Measurements from ENCODE around the gene CFAP251. TPM values are rescaled to one million over a fixed set of nuclear protein-coding genes. Genes with fewer than 3 reads are reported as not detected.
A peak's percentile ranks its signal among the peaks of the same experiment; 100 is the strongest.

The CFAP251 gene
- polyA plus RNA-seq, 3 donors: 0.08 to 0.17 TPM; not detected in 1

GRCh38 chr12:121963341-121964018 lies 45.1 kb downstream of the CFAP251 start:
- Histone ChIP-seq H3K79me2 (ENCODE audit: insufficient read depth, low read length) (no peaks in the 10 kb centered on the region), H3K4me1 (ENCODE audit: control insufficient read depth in 1 of 2, insufficient read depth in 2 of 2, low read length in 2 of 2) (peaks cover 3 to 6% of the 10 kb centered on the region in 2 donors), H3K9ac (ENCODE audit: insufficient read depth, low read length, poor library complexity, severe bottlenecking) (no peak overlapping the region), H4K20me1 (ENCODE audit: insufficient read depth, low read length) (no peaks in the 10 kb centered on the region), H2AFZ (ENCODE audit: insufficient read depth, low read depth, low read length, poor library complexity, severe bottlenecking) (no peak overlapping the region), H3K4me2 (replicated peaks; ENCODE audit: extremely low read depth, low read length, poor library complexity, severe bottlenecking) (no peak overlapping the region), H3K36me3 (replicated peaks in 1 of 2; ENCODE audit: control insufficient read depth in 1 of 2, insufficient read depth in 2 of 2, low read length in 2 of 2) (no peaks in the 10 kb centered on the region), H3K4me3 (replicated peaks in 1 of 3; ENCODE audit: low read depth in 2 of 3, low read length in 3 of 3) (no peak overlapping the region), H3K27ac (ENCODE audit: low read depth in 1 of 2, low read length in 2 of 2) (no peak overlapping the region), H3K27me3 (ENCODE audit: control insufficient read depth in 2 of 2, insufficient read depth in 2 of 2, low read length in 2 of 2) (no peaks in the 10 kb centered on the region), H3K9me3 (replicated peaks in 1 of 2; ENCODE audit: control insufficient read depth in 1 of 2, insufficient read depth in 1 of 2, low read length in 2 of 2) (no peaks in the 10 kb centered on the region)
- TF ChIP-seq CTCF (IDR thresholded peaks at IDR 0.05): no peak
- DNase-seq: no peak
- Mint-ChIP-seq H3K9me3 (peaks cover 0 to 1% (median 0%) of the 10 kb centered on the region in 7 donors), H3K36me3 (no peaks in the 10 kb centered on the region), H3K4me3 (no peak overlapping the region), H3K27ac (no peak overlapping the region), H3K4me1 (peaks cover 4% of the 10 kb centered on the region), H3K27me3 (ENCODE audit: low read depth in 3 of 3) (peaks cover 0 to 8% (median 1%) of the 10 kb centered on the region in 3 donors)
- WGBS (ENCODE audit: insufficient coverage): 96% methylated on average over 8 of the region's 15 CpGs
- intact Hi-C loops (cut with micrococcal nuclease): no loop called here

DNA sequence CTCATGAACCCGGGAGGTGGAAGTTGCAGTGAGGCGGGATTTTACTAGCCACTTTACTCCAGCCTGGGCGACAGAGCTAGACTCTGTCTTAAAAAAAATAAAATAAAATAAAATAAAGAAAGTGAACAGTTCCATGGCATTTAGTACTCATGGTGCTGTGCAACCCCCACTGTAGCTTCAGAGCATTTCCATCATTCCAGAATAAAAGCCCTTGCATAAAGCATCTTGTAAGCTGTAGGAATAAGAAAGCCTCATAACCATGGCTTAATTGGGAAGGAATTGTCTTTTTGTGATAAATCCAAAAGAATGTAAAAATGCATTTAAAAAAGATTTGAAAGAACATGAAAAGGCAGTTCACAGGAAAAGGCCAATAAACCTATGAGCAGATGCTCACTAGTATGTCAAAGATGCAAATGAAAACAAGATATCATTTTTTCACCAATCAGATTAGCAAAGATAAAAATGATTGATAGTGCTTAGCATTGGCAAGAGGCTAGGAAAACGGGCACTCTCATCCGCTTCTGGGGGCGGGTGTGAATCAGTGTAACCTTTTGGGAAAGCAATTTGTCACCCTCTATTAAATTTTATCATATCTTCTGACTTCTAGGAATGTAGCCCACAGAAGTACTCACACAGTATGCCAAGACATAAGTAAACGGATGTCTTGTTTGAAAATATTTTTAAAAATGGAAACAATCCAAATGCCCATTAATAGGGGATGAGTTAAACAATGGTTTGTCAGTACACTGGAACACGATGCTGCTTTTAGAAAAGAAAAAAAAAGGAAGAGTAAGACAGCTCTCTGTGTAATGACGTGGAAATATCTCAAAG lies 46.6 kb downstream of the CFAP251 start:
- DNase-seq: no peak
- Mint-ChIP-seq H3K27me3 (ENCODE audit: low read depth in 3 of 3) (peaks cover 0 to 8% (median 1%) of the 10 kb centered on the region in 3 donors), H3K4me3 (no peak overlapping the region), H3K27ac (peak overlapping the region in 1 of 7 donors; percentile 27), H3K9me3 (peaks cover 0 to 1% (median 0%) of the 10 kb centered on the region in 7 donors), H3K36me3 (no peaks in the 10 kb centered on the region), H3K4me1 (peaks cover 17% of the 10 kb centered on the region)
- H3K4me1 ChIP-seq (ENCODE audit: control insufficient read depth in 1 of 2, insufficient read depth in 2 of 2, low read length in 2 of 2): peaks cover 13 to 18% of the 10 kb centered on the region in 2 donors
- H3K36me3 ChIP-seq (replicated peaks in 1 of 2; ENCODE audit: control insufficient read depth in 1 of 2, insufficient read depth in 2 of 2, low read length in 2 of 2): no peaks in the 10 kb centered on the region
- no peaks in the 10 kb centered on the region for H3K9me3 ChIP-seq (replicated peaks in 1 of 2; ENCODE audit: control insufficient read depth in 1 of 2, insufficient read depth in 1 of 2, low read length in 2 of 2)
- H2AFZ ChIP-seq (ENCODE audit: insufficient read depth, low read depth, low read length, poor library complexity, severe bottlenecking): no peak overlapping the region
- H3K4me3 ChIP-seq (replicated peaks in 1 of 3; ENCODE audit: low read depth in 2 of 3, low read length in 3 of 3): no peak overlapping the region
- H3K27me3 ChIP-seq (ENCODE audit: control insufficient read depth in 2 of 2, insufficient read depth in 2 of 2, low read length in 2 of 2): no peaks in the 10 kb centered on the region
- TF ChIP-seq CTCF (IDR thresholded peaks at IDR 0.05): no peak
- intact Hi-C loops (cut with micrococcal nuclease): no loop called here
- no peaks in the 10 kb centered on the region for H4K20me1 ChIP-seq (ENCODE audit: insufficient read depth, low read length)
- H3K79me2 ChIP-seq (ENCODE audit: insufficient read depth, low read length): no peaks in the 10 kb centered on the region
- no peak overlapping the region for H3K27ac ChIP-seq (ENCODE audit: low read depth in 1 of 2, low read length in 2 of 2)
- 100% methylated on average over 3 of the region's 9 CpGs for WGBS (ENCODE audit: insufficient coverage)
- H3K4me2 ChIP-seq (replicated peaks; ENCODE audit: extremely low read depth, low read length, poor library complexity, severe bottlenecking): no peak overlapping the region
- no peak overlapping the region for H3K9ac ChIP-seq (ENCODE audit: insufficient read depth, low read length, poor library complexity, severe bottlenecking)

Data from CD14-positive monocyte (primary cell).